Loucy (cell line): ENCODE results near the gene LHCGR.

Source experiments
- H2AFZ ChIP-seq: fragments of 200-600 bp; sonication (generic); 2 replicates; pipeline ENCODE4 v1.6.0; 2016; ENCODE audit warnings: antibody characterized with exemption, mild to moderate bottlenecking, low read length, moderate library complexity
- H3F3A ChIP-seq: fragments of 200-600 bp; 2 replicates; pipeline ENCODE4 v1.6.0; 2016; ENCODE audit warnings: antibody characterized with exemption, low read depth, mild to moderate bottlenecking
- H3K27me3 ChIP-seq: fragments of 200-600 bp; sonication (generic); 2 replicates; pipeline ENCODE4 v1.6.1; 2014; ENCODE audit warnings: low read length, mild to moderate bottlenecking; ENCODE audit not compliant: insufficient read depth, poor library complexity, severe bottlenecking
- H3K36me3 ChIP-seq: fragments of 200-600 bp; sonication (generic); 2 replicates; pipeline ENCODE4 v1.6.1; 2016; ENCODE audit warnings: low read length; ENCODE audit not compliant: insufficient read depth
- H3K4me1 ChIP-seq: fragments of 200-600 bp; sonication (generic); 2 replicates; pipeline ENCODE4 v1.5.1; 2014; ENCODE audit warnings: low read length, mild to moderate bottlenecking; ENCODE audit not compliant: insufficient read depth, poor library complexity, severe bottlenecking
- H3K4me2 ChIP-seq: fragments of 200-600 bp; sonication (generic); 2 replicates; pipeline ENCODE4 v1.6.0; 2014; ENCODE audit warnings: antibody characterized with exemption, low read length, low read depth, mild to moderate bottlenecking; ENCODE audit not compliant: poor library complexity, severe bottlenecking
- H3K4me3 ChIP-seq: fragments of 200-600 bp; sonication (generic); 2 replicates; pipeline ENCODE4 v1.5.1; 2014; ENCODE audit warnings: low read length, mild to moderate bottlenecking, mixed read lengths; ENCODE audit not compliant: poor library complexity, severe bottlenecking
- H3K79me2 ChIP-seq: fragments of 200-600 bp; sonication (generic); 2 replicates; pipeline ENCODE4 v1.6.1; 2014; ENCODE audit warnings: low read length; ENCODE audit not compliant: insufficient read depth
- H3K9ac ChIP-seq: fragments of 200-600 bp; sonication (generic); 2 replicates; pipeline ENCODE4 v1.6.0; 2014; ENCODE audit warnings: mild to moderate bottlenecking, low read depth, low read length, moderate library complexity; ENCODE audit not compliant: poor library complexity, severe bottlenecking
- H3K9me2 ChIP-seq: fragments of 200-600 bp; sonication (generic); replicated peaks from 2 replicates; pipeline ENCODE4 v1.6.1; 2016; ENCODE audit warnings: low read depth, low read length, mixed read lengths
- H3K9me3 ChIP-seq: fragments of 200-600 bp; sonication (generic); 2 replicates; pipeline ENCODE4 v1.6.1; 2014; ENCODE audit warnings: mild to moderate bottlenecking, antibody characterized with exemption, low read length, low read depth; ENCODE audit not compliant: insufficient read depth
- H4K20me1 ChIP-seq: fragments of 200-600 bp; sonication (generic); 2 replicates; pipeline ENCODE4 v1.6.0; 2014; ENCODE audit warnings: antibody characterized with exemption, low read length, mild to moderate bottlenecking; ENCODE audit not compliant: insufficient read depth, poor library complexity, severe bottlenecking
- CTCF ChIP-seq: fragments of 200-600 bp; sonication (generic); conservative IDR thresholded peaks from 2 replicates; pipeline ENCODE4 v1.5.1; 2014; ENCODE audit warnings: mild to moderate bottlenecking, antibody characterized with exemption, low read length
- EZH2phosphoT487 ChIP-seq: fragments of 200-600 bp; IDR thresholded peaks from 2 replicates; pipeline ENCODE4 v1.6.1; 2018; ENCODE audit warnings: antibody characterized with exemption, mild to moderate bottlenecking, moderate library complexity, borderline replicate concordance

Gene LHCGR

GRCh38 chr2:48721158-48721557 is 34.4 kb downstream of the LHCGR start:
- H3K4me2 ChIP-seq: no peak overlapping the region
- H3K9me3 ChIP-seq: no peaks in the 10 kb centered on the region
- TF ChIP-seq EZH2phosphoT487: no peak
- no peak for TF ChIP-seq CTCF
- H2AFZ ChIP-seq: no peak overlapping the region
- no peaks in the 10 kb centered on the region for H3K79me2 ChIP-seq
- no peaks in the 10 kb centered on the region for H3K4me1 ChIP-seq
- H3K4me3 ChIP-seq: no peak overlapping the region
- H3K27me3 ChIP-seq: peaks cover 4% of the 10 kb centered on the region
- H4K20me1 ChIP-seq: no peaks in the 10 kb centered on the region
- no peaks in the 10 kb centered on the region for H3F3A ChIP-seq
- H3K9ac ChIP-seq: no peak overlapping the region
- no peaks in the 10 kb centered on the region for H3K9me2 ChIP-seq
- no peaks in the 10 kb centered on the region for H3K36me3 ChIP-seq

- H3K9me3 ChIP-seq: no peaks in the 10 kb centered on the region
- no peak for TF ChIP-seq EZH2phosphoT487
- no peak for TF ChIP-seq CTCF
- H2AFZ ChIP-seq: no peak overlapping the region
- H3F3A ChIP-seq: no peaks in the 10 kb centered on the region
- H3K4me2 ChIP-seq: no peak overlapping the region
- H3K9ac ChIP-seq: no peak overlapping the region
- H3K36me3 ChIP-seq: no peaks in the 10 kb centered on the region
- H3K79me2 ChIP-seq: no peaks in the 10 kb centered on the region
- H3K27me3 ChIP-seq: peaks cover 4% of the 10 kb centered on the region
- H3K4me3 ChIP-seq: no peak overlapping the region
- H4K20me1 ChIP-seq: no peaks in the 10 kb centered on the region
- H3K9me2 ChIP-seq: no peaks in the 10 kb centered on the region
- no peaks in the 10 kb centered on the region for H3K4me1 ChIP-seq
Measured at GRCh38 chr2:48719480-48720177, 35.9 kb downstream of the LHCGR start.

- H3K36me3 ChIP-seq: no peaks in the 10 kb centered on the region
- H3K79me2 ChIP-seq: no peaks in the 10 kb centered on the region
- peaks cover 4% of the 10 kb centered on the region for H3K27me3 ChIP-seq
- H3K9me2 ChIP-seq: no peaks in the 10 kb centered on the region
- no peak overlapping the region for H3K9ac ChIP-seq
- no peak overlapping the region for H2AFZ ChIP-seq
- H3K9me3 ChIP-seq: no peaks in the 10 kb centered on the region
- no peak for TF ChIP-seq EZH2phosphoT487
- no peak for TF ChIP-seq CTCF
- no peak overlapping the region for H3K4me3 ChIP-seq
- H3F3A ChIP-seq: no peaks in the 10 kb centered on the region
- no peak overlapping the region for H3K4me2 ChIP-seq
- no peaks in the 10 kb centered on the region for H4K20me1 ChIP-seq
- no peaks in the 10 kb centered on the region for H3K4me1 ChIP-seq
Measured at GRCh38 chr2:48717846-48718245, 37.7 kb downstream of the LHCGR start.
